IMR-90 (cell line): ENCODE results near the gene CLK4. TPM values are rescaled to one million over a fixed set of nuclear protein-coding genes. Genes with fewer than 3 reads are reported as not detected.

ENCODE experiments used
- ATAC-seq: fragments of 200-7000 bp; cut with Tn5 transposase; 2 replicates; pipeline ENCODE4 v1.9.1; 2020; ENCODE audit warnings: low read depth, mild to moderate bottlenecking, moderate library complexity
- BruUV-seq: library from RNA; stranded (reverse); fragments of 400-500 nt; replicated peaks from 2 replicates; lab custom pipeline; 2021; lab: Mats Ljungman, UMichigan
- CTCF ChIA-PET: fragments of 300-600 bp; formaldehyde crosslinking; extraction: SDS; loops from one replicate; lab custom pipeline; 2021; ENCODE audit warnings: antibody characterized with exemption; lab: Yijun Ruan, JAX
- POLR2A ChIA-PET: fragments of 300-600 bp; sonication (Branson Sonifier 250); formaldehyde crosslinking; loops from one replicate; lab custom pipeline; 2022; ENCODE audit warnings: antibody characterized with exemption; ENCODE audit not compliant: unreplicated experiment; lab: Charles Lee
- DNase-seq: peaks from one replicate; pipeline ENCODE4 v3.0.0; 2013
- H2AFZ ChIP-seq: replicated peaks from 2 replicates; pipeline ENCODE3; 2013; ENCODE audit warnings: low read length, mild to moderate bottlenecking; ENCODE audit not compliant: poor library complexity
- H2AK5ac ChIP-seq: 2 replicates; pipeline ENCODE4 v1.6.1; 2013; ENCODE audit warnings: low read depth, low read length, inconsistent platforms
- H2AK9ac ChIP-seq: replicated peaks from 2 replicates; pipeline ENCODE3; 2013; ENCODE audit warnings: mild to moderate bottlenecking, low read depth, low read length, moderate library complexity; ENCODE audit not compliant: poor library complexity
- H2BK120ac ChIP-seq: 2 replicates; pipeline ENCODE4 v1.6.1; 2013; ENCODE audit warnings: low read depth, low read length, inconsistent platforms
- H2BK15ac ChIP-seq: 3 replicates; pipeline ENCODE4 v1.6.1; 2013; ENCODE audit warnings: low read depth, low read length, inconsistent platforms
- H2BK20ac ChIP-seq: 2 replicates; pipeline ENCODE4 v1.6.1; 2013; ENCODE audit warnings: low read depth, mild to moderate bottlenecking, inconsistent platforms, low read length, moderate library complexity
- H2BK5ac ChIP-seq: 2 replicates; pipeline ENCODE4 v1.6.1; 2013; ENCODE audit warnings: mild to moderate bottlenecking, low read depth, low read length, inconsistent platforms; ENCODE audit not compliant: poor library complexity, severe bottlenecking
- H3K14ac ChIP-seq: replicated peaks from 2 replicates; pipeline ENCODE4 v1.6.1; 2013; ENCODE audit warnings: low read depth, low read length, inconsistent platforms
- H3K18ac ChIP-seq: 2 replicates; pipeline ENCODE4 v1.6.1; 2013; ENCODE audit warnings: low read depth, low read length, control low read depth
- H3K23ac ChIP-seq: 2 replicates; pipeline ENCODE4 v1.6.1; 2013; ENCODE audit warnings: low read depth, low read length, inconsistent platforms
- H3K27ac ChIP-seq: 2 replicates; pipeline ENCODE4 v1.5.1; 2013; ENCODE audit warnings: mild to moderate bottlenecking, control low read depth, low read length; ENCODE audit not compliant: insufficient read depth
- H3K27me3 ChIP-seq: 2 replicates; pipeline ENCODE4 v1.6.1; 2013; ENCODE audit warnings: low read length; ENCODE audit not compliant: control insufficient read depth, insufficient read depth
- H3K36me3 ChIP-seq: 2 replicates; pipeline ENCODE4 v1.6.1; 2013; ENCODE audit warnings: low read length, mixed read lengths; ENCODE audit not compliant: control insufficient read depth, insufficient read depth
- H3K4ac ChIP-seq: 2 replicates; pipeline ENCODE4 v1.6.1; 2013; ENCODE audit warnings: low read depth, low read length, inconsistent platforms
- H3K4me1 ChIP-seq: 2 replicates; pipeline ENCODE4 v1.6.1; 2013; ENCODE audit warnings: low read length, mixed read lengths; ENCODE audit not compliant: control insufficient read depth, insufficient read depth
- H3K4me2 ChIP-seq: 2 replicates; pipeline ENCODE4 v1.6.1; 2013; ENCODE audit warnings: low read depth, mild to moderate bottlenecking, control low read depth, low read length, moderate library complexity
- H3K4me3 ChIP-seq: 2 replicates; pipeline ENCODE4 v1.5.1; 2013; ENCODE audit warnings: low read depth, mild to moderate bottlenecking, control low read depth, low read length, moderate library complexity; ENCODE audit not compliant: insufficient read depth
- H3K56ac ChIP-seq: 2 replicates; pipeline ENCODE4 v1.6.1; 2013; ENCODE audit warnings: low read length, inconsistent platforms; ENCODE audit not compliant: insufficient read depth; ENCODE audit errors: extremely low read depth
- H3K79me1 ChIP-seq, 2 experiments: 2 replicates each; pipeline ENCODE4 v1.6.1; 2013; ENCODE audit warnings: low read length in 2 of 2, inconsistent platforms in 1 of 2, low read depth in 1 of 2
- H3K9ac ChIP-seq: 2 replicates; pipeline ENCODE4 v1.6.1; 2013; ENCODE audit warnings: low read depth, low read length, control low read depth
- H3K9me1 ChIP-seq: 2 replicates; pipeline ENCODE4 v1.6.1; 2013; ENCODE audit warnings: low read length, inconsistent platforms; ENCODE audit not compliant: insufficient read depth
- H3K9me3 ChIP-seq: 2 replicates; pipeline ENCODE4 v1.6.1; 2013; ENCODE audit warnings: low read length; ENCODE audit not compliant: control insufficient read depth, insufficient read depth
- H4K20me1 ChIP-seq: 2 replicates; pipeline ENCODE4 v1.6.1; 2013; ENCODE audit warnings: low read length, inconsistent platforms; ENCODE audit not compliant: insufficient read depth
- H4K5ac ChIP-seq: 2 replicates; pipeline ENCODE4 v1.6.1; 2013; ENCODE audit warnings: mild to moderate bottlenecking, low read depth, low read length, control low read depth
- H4K8ac ChIP-seq, 2 experiments: 2 replicates each; pipeline ENCODE4 v1.6.1; 2013; ENCODE audit warnings: low read depth in 2 of 2, low read length in 2 of 2, control low read depth in 1 of 2, inconsistent platforms in 1 of 2
- H4K91ac ChIP-seq: 2 replicates; pipeline ENCODE4 v1.6.1; 2013; ENCODE audit warnings: low read depth, low read length, inconsistent platforms; ENCODE audit not compliant: insufficient read depth
- BHLHE40 ChIP-seq: fragments of 150-350 bp; IDR thresholded peaks from 2 replicates; pipeline ENCODE4 v1.6.1; 2016; ENCODE audit warnings: mild to moderate bottlenecking, low read depth, low read length
- CEBPB ChIP-seq: IDR thresholded peaks from 2 replicates; pipeline ENCODE4 v1.6.1; 2012; ENCODE audit warnings: low read depth, low read length, improper control_type of control experiment
- CHD1 ChIP-seq: IDR thresholded peaks from 2 replicates; pipeline ENCODE4 v1.6.1; 2012; ENCODE audit warnings: low read depth, low read length, improper control_type of control experiment
- FOS ChIP-seq: fragments of 150-350 bp; IDR thresholded peaks from 2 replicates; pipeline ENCODE4 v1.6.1; 2016; ENCODE audit warnings: low read depth, low read length
- MAFK ChIP-seq: IDR thresholded peaks from 2 replicates; pipeline ENCODE4 v1.6.1; 2012; ENCODE audit warnings: low read depth, low read length, improper control_type of control experiment
- MAZ ChIP-seq: IDR thresholded peaks from 2 replicates; pipeline ENCODE4 v1.6.1; 2012; ENCODE audit warnings: low read depth, mild to moderate bottlenecking, low read length, improper control_type of control experiment, moderate library complexity, borderline replicate concordance
- MXI1 ChIP-seq: IDR thresholded peaks from 2 replicates; pipeline ENCODE4 v1.6.1; 2012; ENCODE audit warnings: low read depth, mild to moderate bottlenecking, low read length, moderate library complexity, borderline replicate concordance
- NFE2L2 ChIP-seq: fragments of 150-350 bp; IDR thresholded peaks from 2 replicates; pipeline ENCODE4 v1.6.1; 2016; ENCODE audit warnings: low read depth, mild to moderate bottlenecking, low read length
- POLR2A ChIP-seq: IDR thresholded peaks from 2 replicates; pipeline ENCODE4 v1.6.1; 2012; ENCODE audit warnings: mild to moderate bottlenecking, low read depth, low read length
- RAD21 ChIP-seq: IDR thresholded peaks from 2 replicates; pipeline ENCODE4 v1.6.1; 2012; ENCODE audit warnings: low read length, improper control_type of control experiment
- RCOR1 ChIP-seq: IDR thresholded peaks from 2 replicates; pipeline ENCODE4 v1.6.1; 2012; ENCODE audit warnings: mild to moderate bottlenecking, low read length, improper control_type of control experiment; ENCODE audit not compliant: insufficient replicate concordance
- RFX5 ChIP-seq: IDR thresholded peaks from 2 replicates; pipeline ENCODE4 v1.8.0; 2012; ENCODE audit warnings: low read depth, mild to moderate bottlenecking, low read length, moderate library complexity
- SMC3 ChIP-seq: fragments of 150-350 bp; IDR thresholded peaks from 2 replicates; pipeline ENCODE4 v1.6.1; 2016; ENCODE audit warnings: low read depth, mild to moderate bottlenecking, antibody characterized with exemption, low read length, moderate library complexity
- WGBS, 2 experiments: methylation state at CpG; one replicate each; pipeline versions ENCODE4 v1.1.5 to v1.1.7; 2013; ENCODE audit warnings: missing lambda C conversion rate in 2 of 2; ENCODE audit not compliant: insufficient read length in 1 of 2; ENCODE audit errors: extremely low coverage in 2 of 2; 5-methylcytosine and 5-hydroxymethylcytosine counted together
- dilution Hi-C: fragments of 300-500 bp; cut with HindIII; formaldehyde crosslinking; loops from one replicate; pipeline ENCODE4 v1.14.3; 2018; ENCODE audit warnings: low sequenced_read_pairs; ENCODE audit not compliant: unreplicated experiment
- in situ Hi-C: fragments of 300-500 bp; cut with MboI; formaldehyde crosslinking; loops from 3 replicates; pipeline ENCODE4 v1.14.3; 2019; ENCODE audit warnings: low sequenced_read_pairs, inconsistent platforms, mixed read lengths
- intact Hi-C: fragments of 100-400 bp; cut with micrococcal nuclease; formaldehyde crosslinking; loops from 2 replicates; pipeline ENCODE4 v1.10.0; 2022
- polyA plus RNA-seq, 3 experiments: library from polyadenylated mRNA; depleted of rRNA; stranded (reverse); fragments of >200 nt; gene quantifications; 2 replicates each; pipeline ENCODE4 v1.2.3, GENCODE V29; 2012; ENCODE audit warnings: low replicate concordance in 1 of 3
- total RNA-seq: library from RNA; depleted of rRNA; stranded (reverse); fragments of >200 nt; gene quantifications from 2 replicates; pipeline ENCODE4 v1.2.3, GENCODE V29; 2012
- TF ChIP-seq, protein P1 (sequence below): conservative IDR thresholded peaks from 2 replicates; pipeline ENCODE4 v1.5.1; 2012; ENCODE audit warnings: mild to moderate bottlenecking, low read depth, low read length, improper control_type of control experiment
- TF ChIP-seq, protein P2 (sequence below): fragments of 150-350 bp; IDR thresholded peaks from 2 replicates; pipeline ENCODE4 v1.6.1; 2016; ENCODE audit warnings: low read depth, mild to moderate bottlenecking, low read length, moderate library complexity, borderline replicate concordance
- TF ChIP-seq, protein P3 (sequence below): fragments of 150-350 bp; IDR thresholded peaks from 2 replicates; pipeline ENCODE4 v1.6.1; 2017; ENCODE audit warnings: mild to moderate bottlenecking, antibody characterized with exemption, low read length, low read depth

Gene CLK4
- total and polyA plus RNA-seq, 2 of the 4 experiments (the other 2 are of a cell fraction) = 8.2 to 11.9 TPM

DNA sequence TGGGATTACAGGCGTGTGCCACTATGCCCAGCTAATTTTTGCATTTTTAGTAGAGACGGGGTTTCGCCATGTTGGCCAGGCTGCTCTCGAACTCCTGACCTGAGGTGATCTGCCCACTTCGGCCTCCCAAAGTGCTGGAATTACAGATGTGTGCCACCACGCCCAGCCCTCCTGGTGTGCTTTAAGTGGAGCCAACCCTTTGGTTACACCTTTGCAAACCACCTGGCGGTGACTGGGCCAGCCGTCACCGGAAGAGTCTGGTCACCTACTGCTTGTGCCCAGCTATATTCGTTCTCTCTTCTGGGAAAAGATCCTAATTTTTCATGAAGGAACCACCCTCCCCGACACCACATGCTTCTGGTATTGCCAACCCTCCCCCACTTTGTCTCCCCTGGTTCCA, 72.5 kb downstream of the CLK4 start:
- TF ChIP-seq CHD1 (no peak), RFX5 (no peak), MAFK (no peak), RCOR1 (no peak), SMC3 (no peak), RAD21 (no peak), NFE2L2 (no peak), POLR2A (no peak), BHLHE40 (no peak), FOS (no peak), MAZ (no peak), MXI1 (no peak), CEBPB (no peak)
- TF ChIP-seq, protein P1, sequence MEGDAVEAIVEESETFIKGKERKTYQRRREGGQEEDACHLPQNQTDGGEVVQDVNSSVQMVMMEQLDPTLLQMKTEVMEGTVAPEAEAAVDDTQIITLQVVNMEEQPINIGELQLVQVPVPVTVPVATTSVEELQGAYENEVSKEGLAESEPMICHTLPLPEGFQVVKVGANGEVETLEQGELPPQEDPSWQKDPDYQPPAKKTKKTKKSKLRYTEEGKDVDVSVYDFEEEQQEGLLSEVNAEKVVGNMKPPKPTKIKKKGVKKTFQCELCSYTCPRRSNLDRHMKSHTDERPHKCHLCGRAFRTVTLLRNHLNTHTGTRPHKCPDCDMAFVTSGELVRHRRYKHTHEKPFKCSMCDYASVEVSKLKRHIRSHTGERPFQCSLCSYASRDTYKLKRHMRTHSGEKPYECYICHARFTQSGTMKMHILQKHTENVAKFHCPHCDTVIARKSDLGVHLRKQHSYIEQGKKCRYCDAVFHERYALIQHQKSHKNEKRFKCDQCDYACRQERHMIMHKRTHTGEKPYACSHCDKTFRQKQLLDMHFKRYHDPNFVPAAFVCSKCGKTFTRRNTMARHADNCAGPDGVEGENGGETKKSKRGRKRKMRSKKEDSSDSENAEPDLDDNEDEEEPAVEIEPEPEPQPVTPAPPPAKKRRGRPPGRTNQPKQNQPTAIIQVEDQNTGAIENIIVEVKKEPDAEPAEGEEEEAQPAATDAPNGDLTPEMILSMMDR = no peak
- TF ChIP-seq, protein P2, sequence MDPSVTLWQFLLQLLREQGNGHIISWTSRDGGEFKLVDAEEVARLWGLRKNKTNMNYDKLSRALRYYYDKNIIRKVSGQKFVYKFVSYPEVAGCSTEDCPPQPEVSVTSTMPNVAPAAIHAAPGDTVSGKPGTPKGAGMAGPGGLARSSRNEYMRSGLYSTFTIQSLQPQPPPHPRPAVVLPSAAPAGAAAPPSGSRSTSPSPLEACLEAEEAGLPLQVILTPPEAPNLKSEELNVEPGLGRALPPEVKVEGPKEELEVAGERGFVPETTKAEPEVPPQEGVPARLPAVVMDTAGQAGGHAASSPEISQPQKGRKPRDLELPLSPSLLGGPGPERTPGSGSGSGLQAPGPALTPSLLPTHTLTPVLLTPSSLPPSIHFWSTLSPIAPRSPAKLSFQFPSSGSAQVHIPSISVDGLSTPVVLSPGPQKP = no peak
- TF ChIP-seq, protein P3, sequence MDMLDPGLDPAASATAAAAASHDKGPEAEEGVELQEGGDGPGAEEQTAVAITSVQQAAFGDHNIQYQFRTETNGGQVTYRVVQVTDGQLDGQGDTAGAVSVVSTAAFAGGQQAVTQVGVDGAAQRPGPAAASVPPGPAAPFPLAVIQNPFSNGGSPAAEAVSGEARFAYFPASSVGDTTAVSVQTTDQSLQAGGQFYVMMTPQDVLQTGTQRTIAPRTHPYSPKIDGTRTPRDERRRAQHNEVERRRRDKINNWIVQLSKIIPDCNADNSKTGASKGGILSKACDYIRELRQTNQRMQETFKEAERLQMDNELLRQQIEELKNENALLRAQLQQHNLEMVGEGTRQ = no peak
- H2BK5ac ChIP-seq = no peak overlapping the region
- H3K79me1 ChIP-seq = no peaks in the 10 kb centered on the region
- H3K56ac ChIP-seq = no peak overlapping the region
- no peak overlapping the region for H3K4me3 ChIP-seq
- H3K14ac ChIP-seq = no peak overlapping the region
- no peaks in the 10 kb centered on the region for H3K4me1 ChIP-seq
- no peak for DNase-seq
- ChIA-PET CTCF (no interaction called here), POLR2A (no interaction called here)
- H3K9me1 ChIP-seq = no peaks in the 10 kb centered on the region
- H2AK9ac ChIP-seq = no peak overlapping the region
- 59% methylated on average over 9 of the region's 11 CpGs; no CpG with 5 or more reads in 1 of the 2 experiments for WGBS, 2 experiments
- no peak overlapping the region for H2BK15ac ChIP-seq
- H2AFZ ChIP-seq = no peak overlapping the region
- H3K4ac ChIP-seq = no peak overlapping the region
- no peak overlapping the region for H3K9ac ChIP-seq
- no peak overlapping the region for H3K4me2 ChIP-seq
- no peak overlapping the region for H2AK5ac ChIP-seq
- no peaks in the 10 kb centered on the region for H3K36me3 ChIP-seq
- BruUV-seq = no TSS peak
- no peak overlapping the region for H4K91ac ChIP-seq
- H3K18ac ChIP-seq = no peak overlapping the region
- no peaks in the 10 kb centered on the region for H3K27me3 ChIP-seq
- no peak overlapping the region for H4K8ac ChIP-seq
- no peak overlapping the region for H4K5ac ChIP-seq
- H3K9me3 ChIP-seq = peaks cover 14% of the 10 kb centered on the region
- H2BK120ac ChIP-seq = no peak overlapping the region
- dilution Hi-C loops (no loop called here), in situ Hi-C loops (loop anchor here (5.0 kb wide), 1 partner anchor 272 kb away; no protein-coding TSS in a partner anchor), intact Hi-C loops (no loop called here)
- H3K23ac ChIP-seq = no peak overlapping the region
- no peak overlapping the region for H3K27ac ChIP-seq
- H4K20me1 ChIP-seq = no peaks in the 10 kb centered on the region
- H2BK20ac ChIP-seq = no peak overlapping the region
- no peak for ATAC-seq
